ENCODE measurements around the gene TMEM132C.

The TMEM132C gene

GRCh38 chr12:128613837-128614590, 347.0 kb downstream of the TMEM132C start:
- peak; percentile 76 for DNase-seq

GRCh38 chr12:128617304-128617833, 350.4 kb downstream of the TMEM132C start:
- DNase-seq = no peak

GRCh38 chr12:128619263-128619662, 352.3 kb downstream of the TMEM132C start:
- DNase-seq = peak; percentile 54

GRCh38 chr12:128621304-128621703, 354.3 kb downstream of the TMEM132C start:
- no peak for DNase-seq

- DNase-seq = no peak
These were observed 356.8 kb downstream of the TMEM132C start for GRCh38 chr12:128623748-128624147.

DNA sequence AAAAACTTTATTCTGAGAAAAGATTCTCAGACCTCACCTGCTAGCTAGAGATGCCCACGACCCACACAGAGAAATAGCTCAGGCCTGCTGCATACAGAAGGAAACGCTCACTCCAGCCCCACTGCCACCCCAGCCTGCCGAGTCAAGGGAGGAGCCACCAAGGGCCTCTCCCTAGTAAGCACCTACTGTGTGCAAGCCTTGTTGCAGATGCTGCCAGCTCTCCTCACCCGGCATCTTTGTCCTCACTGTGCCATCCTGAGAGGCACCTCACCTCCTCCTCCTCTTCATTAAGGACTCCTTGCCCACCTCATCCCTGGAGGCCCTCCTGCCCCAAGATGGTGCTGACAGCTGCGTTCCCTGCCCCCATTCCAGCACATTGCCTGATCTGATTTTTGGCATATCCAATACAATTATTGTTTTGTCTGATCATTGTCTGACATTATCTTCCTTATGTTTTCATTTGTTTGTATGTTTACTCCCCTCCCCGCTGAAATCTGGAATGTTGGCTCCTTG, 359.9 kb downstream of the TMEM132C start:
- DNase-seq = no peak

DNA sequence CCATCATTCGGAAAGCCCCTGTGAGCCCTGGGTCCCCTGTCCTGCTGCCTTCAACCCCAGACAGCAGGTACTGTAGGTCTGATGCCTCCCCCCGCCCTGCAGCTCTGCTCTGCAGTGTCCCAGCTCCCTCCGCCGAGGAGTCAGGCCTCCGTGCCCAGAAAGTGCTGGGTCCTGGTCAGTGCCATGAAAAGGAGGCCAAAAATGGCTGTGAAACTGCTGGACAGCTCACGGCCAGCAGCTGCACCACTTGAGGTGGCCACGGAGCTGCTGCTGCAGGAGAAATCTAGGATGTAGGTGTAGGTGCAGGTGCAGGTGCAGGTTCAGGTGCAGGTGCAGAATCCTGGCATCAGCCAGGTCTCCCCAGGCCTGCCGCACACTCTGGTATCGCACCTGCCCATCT, 360.7 kb downstream of the TMEM132C start:
- DNase-seq = no peak

- no peak for DNase-seq
These were observed 363.0 kb downstream of the TMEM132C start for GRCh38 chr12:128629979-128630378.

DNA sequence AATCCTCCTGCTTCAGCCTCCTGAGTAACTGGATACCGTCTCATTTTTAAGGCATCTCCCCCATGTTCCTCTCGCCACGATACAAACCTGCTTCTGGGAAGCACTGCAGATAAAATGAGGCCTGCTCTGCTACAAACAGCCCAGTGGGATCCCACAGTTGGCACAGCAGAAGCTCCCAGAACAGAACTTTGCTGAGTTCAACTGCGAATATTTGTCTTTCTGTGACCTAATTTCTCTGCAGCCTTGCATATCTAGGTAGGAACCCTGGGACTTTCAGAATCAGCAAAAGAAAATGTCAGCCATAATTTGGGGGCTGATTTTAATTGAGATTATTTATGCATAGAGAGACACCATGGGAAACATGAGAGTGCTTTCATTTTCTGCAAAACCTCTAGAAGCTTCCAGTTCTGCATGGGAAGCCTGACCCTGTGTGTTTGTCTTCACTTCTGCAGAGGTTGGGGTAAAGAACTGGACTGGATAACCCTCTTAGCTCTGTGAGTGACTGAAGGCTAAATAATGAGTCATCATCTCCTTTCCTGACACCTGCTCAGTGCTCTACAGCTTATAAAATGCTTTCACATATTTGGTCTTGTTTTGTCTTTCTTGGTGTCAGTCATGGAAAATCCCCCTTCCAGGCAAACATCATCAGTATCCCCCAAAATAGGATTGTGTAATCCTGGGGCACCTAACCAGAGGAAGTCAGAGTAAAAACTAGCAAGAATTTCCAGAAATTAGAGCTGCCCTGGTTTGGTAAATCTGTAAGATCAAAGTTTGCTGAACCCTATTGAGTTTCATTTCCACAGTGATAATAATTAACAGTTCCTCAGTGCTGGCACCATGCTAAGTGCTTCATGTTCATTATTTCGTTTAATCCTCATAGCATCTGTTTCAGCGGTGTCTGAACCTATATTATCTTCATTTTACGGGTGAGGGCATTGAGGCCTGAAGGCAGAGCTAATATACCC, 371.0 kb downstream of the TMEM132C start:
- peak; percentile 73 for DNase-seq

GRCh38 chr12:128639089-128639488, 372.1 kb downstream of the TMEM132C start:
- DNase-seq = no peak

DNA sequence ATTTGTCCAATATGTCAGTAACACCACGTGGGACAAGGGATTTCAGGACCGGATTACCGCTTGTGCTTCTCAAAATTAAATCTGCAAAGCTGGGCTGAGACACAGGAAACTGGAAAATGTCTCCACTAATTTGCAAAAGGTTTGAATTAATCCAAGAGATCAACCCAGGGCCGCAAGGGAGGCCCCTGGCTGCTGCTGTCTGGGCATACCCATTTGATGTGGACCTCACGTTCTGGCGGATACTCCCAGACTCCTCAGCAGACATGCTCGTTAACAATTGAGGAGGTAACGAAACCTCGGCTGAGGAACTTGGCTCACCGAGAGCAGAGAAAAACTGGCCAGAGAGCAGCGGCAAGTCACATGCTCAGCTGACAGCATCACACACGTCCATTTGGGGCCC, 376.2 kb downstream of the TMEM132C start:
- DNase-seq = peak; percentile 93

- peak; percentile 75 for DNase-seq
These were observed 377.8 kb downstream of the TMEM132C start for GRCh38 chr12:128644664-128645296.

DNA sequence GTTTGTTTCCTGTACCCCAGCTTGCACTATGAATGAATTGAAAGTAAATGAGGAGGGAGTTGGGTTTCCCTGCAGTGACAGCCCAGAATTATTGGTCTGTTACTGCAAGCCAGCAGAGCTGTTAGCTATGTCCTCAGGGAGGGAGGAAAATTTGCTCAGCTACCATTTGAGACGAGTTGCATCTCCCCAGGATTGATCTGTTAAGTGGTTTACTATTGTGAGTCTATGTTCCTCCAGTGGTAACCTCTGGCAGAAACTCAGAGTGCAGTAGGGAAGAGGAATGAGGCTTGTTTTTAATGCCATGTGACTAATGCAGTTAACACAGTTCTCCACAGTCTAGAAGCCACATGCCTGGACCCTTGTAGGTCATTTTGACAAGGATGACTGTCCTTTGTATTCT, 382.9 kb downstream of the TMEM132C start:
- peak; percentile 17 for DNase-seq

DNA sequence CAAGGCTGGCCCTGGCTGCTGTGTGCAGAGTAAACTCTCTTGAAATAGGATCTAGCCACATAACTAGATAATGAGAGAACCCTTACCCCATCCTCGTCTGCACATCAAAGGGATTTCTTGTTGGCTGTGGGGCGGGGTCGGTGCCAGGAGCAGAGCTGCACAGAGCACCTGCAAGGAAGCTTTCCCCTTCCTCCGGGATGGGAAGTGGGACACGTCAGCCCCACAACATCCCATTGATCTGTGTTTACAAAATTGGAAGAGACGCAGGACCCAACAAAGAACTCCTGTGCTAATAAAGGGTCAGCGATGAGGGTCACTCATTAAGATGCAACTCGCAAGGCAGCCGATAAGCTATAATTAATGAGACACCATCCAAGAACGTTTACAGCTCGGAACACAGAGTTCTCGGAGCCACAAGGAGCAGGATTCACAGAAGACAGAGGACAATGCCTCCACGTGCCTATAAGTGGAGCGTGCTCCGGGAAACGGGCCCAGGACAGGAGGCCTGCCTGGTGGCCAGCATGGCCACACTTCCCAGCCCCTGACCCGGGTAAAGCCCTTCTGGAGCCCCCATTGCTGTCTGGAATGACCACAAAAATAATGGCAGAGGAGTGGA, 385.3 kb downstream of the TMEM132C start:
- DNase-seq = peak; percentile 43

GRCh38 chr12:128654468-128654867, 387.5 kb downstream of the TMEM132C start:
- peak; percentile 54 for DNase-seq

GRCh38 chr12:128657378-128657777, 390.4 kb downstream of the TMEM132C start:
- peak; percentile 30 for DNase-seq

- DNase-seq = no peak
These were observed 393.7 kb downstream of the TMEM132C start for GRCh38 chr12:128660532-128661225.

- DNase-seq = peak; percentile 98
These were observed 394.2 kb downstream of the TMEM132C start for GRCh38 chr12:128661226-128661569.

DNA sequence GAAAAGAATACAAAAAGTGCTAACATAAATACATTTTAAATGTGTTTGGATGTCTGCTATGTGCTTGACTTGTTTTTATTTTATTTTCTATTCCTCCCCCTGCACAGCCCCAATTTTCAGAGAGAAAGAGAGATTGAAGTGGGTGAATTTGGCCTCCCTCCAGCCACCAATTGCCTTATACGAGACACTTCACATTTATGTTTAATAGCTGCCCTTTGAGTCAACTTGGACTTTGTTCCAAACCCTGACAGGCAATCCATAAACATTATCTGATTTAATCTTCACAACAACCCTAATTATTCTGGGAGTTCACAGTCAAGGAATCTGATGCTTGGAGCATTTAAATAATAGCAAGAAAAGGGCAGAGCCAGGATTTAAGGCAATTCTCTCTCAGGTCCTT, 395.1 kb downstream of the TMEM132C start:
- no peak for DNase-seq

DNA sequence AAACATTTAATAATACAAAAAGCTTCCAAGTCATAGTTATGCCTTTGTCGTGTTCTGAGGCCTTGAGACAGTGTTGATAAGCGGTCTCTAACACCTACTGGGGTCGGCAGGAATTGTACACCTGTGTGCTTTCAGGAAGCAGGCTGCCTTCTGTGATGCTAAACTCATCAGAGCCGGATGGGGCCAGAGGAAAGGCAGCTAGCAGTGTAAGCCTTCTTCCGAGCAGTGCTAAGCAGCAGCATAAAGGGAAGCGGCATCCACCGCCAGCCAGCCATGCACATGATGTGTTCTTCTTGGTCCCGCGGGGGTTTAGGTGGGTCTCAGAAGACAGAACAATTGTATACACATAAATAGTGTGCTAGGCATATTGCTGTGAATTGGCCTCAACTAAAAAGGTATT, 397.5 kb downstream of the TMEM132C start:
- DNase-seq = peak; percentile 18

GRCh38 chr12:128667193-128667592, 400.2 kb downstream of the TMEM132C start:
- no peak for DNase-seq

GRCh38 chr12:128671528-128672042, 404.6 kb downstream of the TMEM132C start:
- DNase-seq = no peak
